GM18508 (cell line): ENCODE results near the gene MYO1G.
"Not testable (repeated sequence)": the region's sequence is repeated elsewhere in the genome, so short reads cannot be mapped to it uniquely, and the experiment has no call there.

Experiments
- ATAC-seq: cut with Tn5 transposase; IDR thresholded peaks from one replicate; pipeline ENCODE4 v1.9.1; 2021; ENCODE audit warnings: moderate number of reproducible peaks; ENCODE audit not compliant: insufficient read depth, unreplicated experiment

Gene MYO1G

DNA sequence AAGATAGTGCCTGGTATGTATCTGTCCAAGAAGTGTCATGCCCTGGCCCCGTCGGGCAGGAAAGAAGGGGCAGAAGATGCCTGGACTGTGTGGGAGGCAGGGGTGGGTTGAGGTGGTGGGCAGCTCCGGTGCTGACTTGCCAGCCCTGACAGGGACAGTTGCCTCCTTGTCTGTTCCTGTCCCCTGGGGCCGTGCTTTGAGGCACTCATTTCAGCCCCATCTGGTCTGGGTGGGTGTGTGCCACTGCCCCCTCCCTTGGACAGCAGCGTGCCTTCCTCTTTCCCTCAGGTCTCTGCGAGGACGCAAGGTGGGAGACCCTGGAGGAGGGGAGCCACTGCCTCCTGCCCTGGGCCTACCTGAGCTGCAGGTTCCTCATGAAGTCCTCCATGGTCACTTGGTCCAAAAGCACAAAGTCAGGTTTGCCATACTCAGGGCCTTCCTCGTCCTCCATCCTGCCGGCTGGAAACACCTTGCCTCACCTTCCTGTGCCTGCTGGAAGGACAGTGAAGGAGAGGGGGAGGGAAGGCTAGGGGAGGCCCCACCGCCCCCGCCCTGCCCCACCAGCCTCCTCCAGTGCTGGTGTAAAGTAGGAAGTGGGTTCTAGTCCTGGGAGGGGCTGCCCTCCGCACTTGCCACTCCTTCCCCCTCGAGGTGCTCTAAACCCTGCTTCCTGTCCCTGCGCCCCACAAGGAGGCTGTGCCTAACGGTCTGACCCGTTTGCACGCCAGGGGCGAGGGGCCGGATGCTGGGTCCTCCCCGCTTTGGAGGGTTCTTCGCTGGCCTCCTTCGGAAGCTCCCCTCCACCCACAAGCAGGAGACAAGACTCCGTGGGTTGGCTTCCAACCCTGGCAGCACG is at the start of gene MYO1G:
Gene MYO1G, minus strand, starts transcription at position 505 of the 856 bp plus-strand sequence. Its CDS starts 54 bp downstream, at position 451.
- ATAC-seq: peak; percentile 38

DNA sequence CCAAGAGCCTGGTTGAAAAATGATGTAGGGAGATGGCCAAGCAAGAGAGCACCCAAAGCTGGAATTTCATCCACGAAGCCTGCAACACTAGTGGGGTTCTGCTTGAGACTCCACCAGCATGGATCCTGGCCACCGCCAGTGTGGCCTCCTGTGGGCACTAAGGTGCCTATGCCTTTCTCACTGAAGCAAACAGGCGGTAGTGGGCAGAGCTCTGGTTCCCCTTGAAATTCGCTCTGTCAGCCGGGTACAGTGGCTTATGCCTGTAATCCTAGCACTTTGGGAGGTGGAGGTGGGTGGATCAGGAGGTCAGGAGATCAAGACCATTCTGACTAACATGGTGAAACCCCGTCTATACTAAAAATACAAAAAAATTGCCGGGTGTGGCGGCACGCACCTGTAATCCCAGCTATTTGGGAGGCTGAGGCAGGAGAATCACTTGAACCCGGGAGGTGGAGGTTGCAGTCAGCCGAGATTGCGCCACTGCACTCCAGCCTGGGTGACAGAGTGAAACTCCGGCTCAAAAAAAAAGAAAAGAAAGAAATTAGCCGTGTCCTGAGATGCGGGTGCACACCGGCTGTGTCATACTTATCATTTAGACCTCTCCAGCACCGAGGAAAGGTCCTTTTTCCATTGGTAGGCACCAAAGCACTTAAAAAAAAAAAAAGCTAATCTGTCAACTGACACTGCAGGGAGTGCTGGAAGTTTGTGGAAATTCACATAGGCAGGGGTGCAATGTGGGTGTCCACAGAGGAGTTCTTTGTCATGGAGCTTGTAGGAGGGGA is 49.5 kb upstream of the MYO1G start:
- no peak for ATAC-seq

DNA sequence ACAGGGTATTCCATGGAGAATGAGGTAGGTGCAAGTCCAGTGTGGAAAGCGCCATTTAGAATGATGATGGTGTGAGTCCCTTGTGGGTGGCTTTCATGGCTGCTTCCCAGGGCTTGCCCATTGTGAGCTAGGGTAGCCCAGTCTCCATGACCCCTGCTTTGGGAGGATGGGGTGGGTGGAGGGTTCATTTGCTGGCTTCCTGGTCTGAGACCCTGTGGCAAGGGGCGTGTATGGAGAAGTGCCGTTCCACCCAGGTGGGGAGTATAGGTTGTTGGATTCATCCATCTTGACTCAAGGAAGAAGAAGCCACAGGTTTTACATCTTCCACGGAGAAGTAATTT is 48.9 kb upstream of the MYO1G start:
- no peak for ATAC-seq

DNA sequence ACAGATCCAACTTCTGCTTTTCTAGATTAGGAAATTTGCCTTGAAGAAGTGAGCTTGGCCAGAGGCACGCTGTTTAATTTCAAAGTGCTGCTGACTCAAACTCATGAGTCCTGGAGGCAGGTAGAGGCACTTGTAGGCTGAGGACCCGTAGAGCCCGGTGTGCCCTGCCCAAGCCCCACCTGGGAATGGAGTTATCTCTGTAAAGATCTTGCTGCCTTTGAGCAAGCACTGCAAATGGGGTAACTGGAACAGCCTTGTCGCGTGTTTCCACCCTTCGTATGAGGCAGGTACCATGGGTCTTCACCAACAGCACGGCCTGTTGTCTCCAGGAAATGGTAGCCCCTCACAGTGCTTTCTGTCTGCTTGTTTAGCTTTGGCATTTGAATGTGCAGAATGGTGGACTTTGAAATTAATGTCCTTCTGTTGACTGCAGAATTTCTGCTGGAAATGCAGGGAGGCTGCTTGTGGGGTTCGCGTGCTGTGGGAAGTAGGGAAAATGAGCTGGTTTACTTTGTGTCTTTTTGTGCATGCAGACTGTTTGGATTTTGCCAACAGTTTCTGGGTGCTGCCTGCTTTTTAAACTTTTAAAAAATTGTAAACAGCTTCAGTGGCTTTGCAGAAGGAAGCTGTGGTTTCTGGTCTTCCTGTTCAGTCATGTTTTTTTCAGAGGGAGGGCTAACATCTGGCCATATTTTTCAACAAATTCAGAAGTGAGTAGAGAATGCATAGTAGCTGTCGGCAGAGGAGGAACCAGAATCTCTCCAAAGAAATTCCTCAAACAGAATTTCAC is 48.4 kb upstream of the MYO1G start:
- no peak for ATAC-seq

DNA sequence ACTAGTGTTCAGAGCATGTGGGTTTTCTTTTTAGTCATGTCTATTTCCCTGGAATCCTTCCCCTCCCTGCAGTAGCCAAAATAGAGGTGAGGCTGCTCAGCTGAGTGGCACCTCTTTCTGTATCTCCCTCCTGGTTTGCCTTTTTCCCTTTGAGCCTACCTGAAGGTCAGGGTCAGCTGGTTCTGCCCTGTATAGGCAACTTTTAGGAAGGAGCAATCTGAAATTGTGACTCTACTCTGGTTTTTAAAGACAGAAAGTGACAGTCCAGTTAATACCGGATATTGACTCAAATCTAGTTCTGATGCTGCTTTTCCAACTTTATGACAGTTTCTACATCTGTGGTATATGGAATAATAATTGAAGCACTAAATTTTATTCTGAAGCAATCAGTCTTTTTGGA is 47.2 kb upstream of the MYO1G start:
- no peak for ATAC-seq

DNA sequence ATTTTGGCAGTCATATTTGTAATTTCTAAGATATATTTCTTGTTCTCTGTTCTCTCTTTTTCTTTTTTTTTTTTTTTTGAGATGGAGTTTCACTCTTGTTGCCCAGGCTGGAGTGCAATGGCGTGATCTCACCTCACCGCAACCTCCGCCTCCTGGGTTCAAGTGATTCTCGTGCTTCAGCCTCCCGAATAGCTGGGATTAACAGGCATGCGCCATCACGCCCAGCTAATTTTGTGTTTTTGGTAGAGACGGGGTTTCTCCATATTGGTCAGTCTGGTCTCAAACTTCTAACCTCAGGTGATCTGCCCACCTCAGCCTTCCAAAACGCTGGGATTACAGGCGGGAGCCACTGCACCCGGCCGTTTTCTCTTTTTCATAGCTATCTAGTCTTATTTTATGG is 46.7 kb upstream of the MYO1G start:
- not testable (repeated sequence) for ATAC-seq

DNA sequence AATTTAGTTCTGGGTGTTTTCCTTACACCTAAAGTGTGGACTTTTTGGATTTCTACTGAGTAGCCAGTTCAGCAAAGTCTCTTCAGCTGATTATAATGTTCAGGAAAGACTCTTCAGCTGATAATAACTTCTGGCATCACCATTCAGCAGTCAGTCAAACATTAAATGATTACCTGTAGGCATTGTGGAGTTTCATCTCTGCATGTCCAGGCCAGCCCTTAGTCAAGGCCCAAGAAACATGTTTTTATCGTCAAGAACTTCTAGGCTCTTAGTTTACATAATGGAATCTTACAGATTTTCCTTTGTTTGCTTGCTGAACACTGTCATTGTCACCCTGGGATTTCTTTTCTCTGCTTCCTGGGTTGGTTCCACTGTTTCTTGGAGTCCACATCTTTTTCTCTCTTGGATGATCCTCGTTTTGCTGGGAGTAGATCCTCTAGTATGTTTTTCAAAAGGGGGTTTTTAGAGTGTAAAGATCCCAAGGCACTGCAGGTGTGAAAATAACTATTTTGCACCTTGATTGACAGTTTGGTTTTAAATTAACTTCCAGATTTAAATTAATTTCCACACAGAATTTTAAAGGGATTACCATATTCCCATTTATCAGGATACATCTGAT is 45.4 kb upstream of the MYO1G start:
- ATAC-seq: no peak

DNA sequence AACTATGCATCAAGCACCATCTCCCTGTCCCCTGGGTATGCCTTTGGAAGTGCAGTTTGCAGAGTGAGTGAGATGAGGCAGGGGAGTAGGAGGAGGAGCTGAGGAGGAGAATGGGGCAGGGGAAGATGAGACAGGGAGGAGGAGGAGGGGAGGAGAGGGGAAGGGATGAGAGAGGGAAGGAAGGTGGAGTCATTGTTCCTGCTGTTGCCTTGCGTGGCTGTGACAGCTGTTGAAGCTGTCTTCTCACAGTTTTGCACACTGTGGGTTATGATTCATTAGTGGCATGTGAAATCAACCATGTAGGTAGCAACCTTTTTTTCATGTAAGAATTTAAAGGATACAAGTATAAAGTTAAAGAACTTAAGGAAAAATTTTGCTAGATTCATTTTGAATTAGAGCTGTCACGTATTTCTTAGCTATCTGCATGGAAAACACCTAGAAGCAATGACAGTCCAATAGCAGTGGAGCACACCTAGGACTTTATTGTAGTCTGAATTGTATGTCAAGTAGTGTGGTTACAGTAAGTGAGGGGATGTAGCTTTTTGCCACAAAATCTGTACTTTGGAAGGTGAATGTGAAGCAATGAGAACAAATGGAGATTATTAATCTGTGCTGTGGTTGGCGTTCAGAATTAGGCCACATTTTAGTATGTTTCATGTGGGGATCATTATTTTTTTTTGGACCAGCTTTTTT is 42.9 kb upstream of the MYO1G start:
- ATAC-seq: no peak

DNA sequence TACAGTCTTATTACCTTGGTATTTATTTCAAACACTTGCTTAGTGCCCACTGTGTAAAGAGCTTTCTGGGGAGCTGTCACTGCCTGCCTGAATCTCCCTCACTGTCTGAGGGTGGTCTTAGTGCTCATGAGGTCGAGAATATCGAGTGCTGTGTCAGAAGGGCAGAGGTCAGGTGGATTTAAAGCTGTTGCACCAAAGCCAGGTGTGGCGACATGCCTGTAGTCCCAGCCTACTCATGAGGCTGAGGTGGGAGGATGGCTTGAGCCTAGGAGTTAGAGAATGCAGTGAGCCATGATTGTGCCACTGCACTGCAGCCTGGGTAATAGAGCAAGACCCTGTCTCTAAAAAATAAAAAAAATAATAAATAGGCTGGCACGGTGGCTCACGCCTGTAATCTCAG is 42.1 kb upstream of the MYO1G start:
- no peak for ATAC-seq

DNA sequence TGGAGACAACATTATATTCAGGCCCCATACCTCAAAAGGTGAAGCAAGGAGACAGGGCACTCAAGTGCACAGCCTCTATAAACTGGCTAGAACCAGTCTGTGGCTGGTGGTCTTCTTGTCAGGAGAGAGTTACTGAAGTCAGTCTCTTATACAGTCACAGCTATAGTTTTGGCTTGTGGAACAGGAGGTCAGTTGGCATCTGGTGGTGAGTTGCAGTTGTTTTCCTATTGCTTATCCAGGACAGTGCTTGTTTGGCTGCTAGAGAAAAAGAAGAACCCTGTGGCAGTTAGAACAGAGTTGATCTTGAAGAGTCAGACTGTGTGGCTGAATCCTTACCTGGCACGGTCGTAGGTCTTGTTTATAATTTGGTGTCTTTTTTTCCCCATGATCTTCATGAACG is 38.4 kb upstream of the MYO1G start:
- no peak for ATAC-seq

DNA sequence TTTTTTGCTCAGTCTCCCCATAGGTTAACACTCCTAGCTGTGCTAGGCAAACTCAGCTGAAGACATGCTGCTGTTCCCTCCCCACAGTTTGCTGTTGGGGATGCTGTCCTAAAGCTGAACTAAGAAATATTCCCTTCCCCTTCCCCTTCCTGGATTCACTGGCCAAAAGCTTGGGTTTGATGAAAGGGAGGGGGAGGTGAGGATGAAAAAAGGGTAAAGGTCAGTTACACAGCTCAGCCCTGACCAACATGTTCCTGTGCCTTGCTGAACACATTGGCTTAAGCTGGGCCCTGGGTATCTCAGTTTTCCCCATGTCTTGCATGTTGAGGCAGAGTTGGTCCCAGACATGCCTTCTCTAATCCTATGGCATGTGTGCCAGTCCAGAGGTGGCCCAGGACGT is 36.5 kb upstream of the MYO1G start:
- ATAC-seq: no peak

DNA sequence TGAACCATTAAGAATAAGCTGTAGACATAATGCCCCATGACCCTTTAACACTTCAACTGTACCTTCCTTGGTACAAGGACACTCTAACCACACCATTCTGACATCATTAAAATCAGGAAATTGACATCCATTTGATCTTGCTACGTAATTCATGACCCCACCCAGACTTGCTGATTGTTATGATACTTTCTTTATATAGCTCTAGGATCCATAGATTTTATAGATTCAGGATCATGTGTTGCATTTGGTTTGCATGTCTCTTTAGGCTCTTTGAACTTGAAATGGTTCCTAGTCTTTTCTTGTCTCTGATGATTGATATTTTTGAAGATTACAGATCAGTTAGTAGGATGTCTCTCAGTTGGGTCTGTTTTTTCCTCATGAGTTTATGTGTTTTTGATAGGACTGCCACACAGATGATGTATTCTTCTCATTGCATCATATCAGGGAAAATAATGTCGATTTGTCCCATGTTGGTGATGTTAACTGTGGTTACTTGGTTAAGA is 34.7 kb upstream of the MYO1G start:
- ATAC-seq: no peak

DNA sequence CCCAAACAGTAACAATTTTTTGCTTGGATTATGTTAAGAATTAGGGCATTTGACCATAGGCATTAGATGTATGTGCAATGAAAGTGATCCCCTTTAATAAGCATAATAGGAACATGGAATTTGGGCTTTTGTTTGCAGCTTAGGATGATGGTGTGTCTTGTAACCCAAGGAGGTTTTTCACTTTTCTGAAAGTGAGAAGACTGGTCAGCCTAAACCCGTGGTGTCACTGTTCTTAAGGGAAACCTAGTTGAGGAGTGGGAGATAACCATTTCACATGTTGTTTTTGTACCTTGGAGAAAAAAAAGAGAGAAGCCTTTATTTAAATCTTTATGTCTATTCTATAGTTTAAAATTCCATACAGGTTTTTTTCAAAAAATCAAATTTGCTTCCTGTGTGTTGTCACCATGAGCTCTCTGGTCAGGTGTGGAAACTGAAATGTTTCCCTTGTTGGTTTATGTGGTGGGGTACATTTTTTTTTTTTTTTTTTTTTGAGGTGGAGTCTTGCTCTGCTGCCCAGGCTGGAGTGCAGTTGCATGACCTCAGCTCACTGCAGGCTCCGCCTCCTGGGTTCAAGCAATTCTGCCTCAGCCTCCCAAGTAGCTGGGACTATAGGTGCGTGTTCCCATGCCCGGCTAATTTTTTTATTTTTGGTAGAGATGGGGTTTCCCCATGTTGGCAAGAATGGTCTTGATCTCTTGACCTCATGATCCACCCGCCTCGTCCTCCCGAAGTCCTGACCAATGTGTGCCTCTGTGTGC is 28.9 kb upstream of the MYO1G start:
- peak; percentile 44 for ATAC-seq

DNA sequence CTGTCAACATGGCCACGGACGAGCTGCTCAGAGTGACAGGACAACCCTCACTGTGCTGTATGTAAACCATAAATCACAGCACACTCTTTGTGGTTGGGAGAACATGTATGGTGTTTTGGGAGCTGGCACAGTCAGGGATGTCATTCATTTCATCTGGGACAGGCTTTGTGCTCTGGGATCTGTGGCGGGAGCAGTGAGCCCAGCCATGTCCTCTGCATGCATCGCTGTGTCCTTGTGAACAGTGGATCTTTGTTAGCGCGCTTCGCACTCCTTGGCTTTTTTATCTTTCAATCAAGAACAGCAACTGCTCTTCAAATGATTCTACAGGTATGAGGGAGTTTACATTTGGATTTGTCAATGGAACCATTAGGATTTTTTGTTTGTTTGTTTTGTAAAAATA is 28.3 kb upstream of the MYO1G start:
- ATAC-seq: no peak

DNA sequence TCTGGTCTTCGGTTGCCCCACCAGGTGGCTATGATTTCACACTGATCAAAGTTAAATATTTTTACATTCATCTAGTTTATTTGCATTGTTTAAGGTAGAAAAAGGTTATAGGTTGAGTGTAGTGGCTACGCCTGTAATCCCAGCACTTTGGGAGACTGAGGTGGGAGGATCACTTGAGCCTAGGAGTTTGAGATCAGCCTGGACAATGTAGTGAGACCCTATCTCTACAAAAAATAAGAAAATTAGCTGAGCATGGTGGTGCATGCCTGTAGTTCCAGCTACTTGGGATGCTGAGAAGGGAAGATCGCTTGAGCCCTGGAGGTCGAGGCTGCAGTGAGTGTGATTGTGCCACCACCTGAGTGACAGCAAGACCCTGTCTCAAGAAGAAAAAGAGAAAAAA is 25.0 kb upstream of the MYO1G start:
- no peak for ATAC-seq

DNA sequence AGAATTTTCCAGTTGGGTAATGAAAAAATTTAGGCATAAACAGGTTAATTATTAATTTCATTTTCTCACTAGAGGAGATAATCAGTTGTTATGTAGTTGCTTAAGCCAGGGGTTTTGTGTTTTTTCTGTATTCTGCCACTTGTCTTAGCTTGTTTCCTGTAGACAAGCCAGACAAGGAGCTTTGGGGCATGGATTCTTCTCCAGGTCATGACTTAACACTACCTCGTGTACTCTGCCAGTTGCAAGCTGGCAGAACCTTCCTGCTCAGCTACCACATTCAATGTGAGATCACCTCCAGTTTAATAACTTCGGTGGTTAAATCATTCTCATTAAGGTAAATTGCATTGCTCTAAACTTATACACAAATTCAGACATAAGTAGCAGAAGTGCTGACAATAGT is 23.0 kb upstream of the MYO1G start:
- no peak for ATAC-seq

DNA sequence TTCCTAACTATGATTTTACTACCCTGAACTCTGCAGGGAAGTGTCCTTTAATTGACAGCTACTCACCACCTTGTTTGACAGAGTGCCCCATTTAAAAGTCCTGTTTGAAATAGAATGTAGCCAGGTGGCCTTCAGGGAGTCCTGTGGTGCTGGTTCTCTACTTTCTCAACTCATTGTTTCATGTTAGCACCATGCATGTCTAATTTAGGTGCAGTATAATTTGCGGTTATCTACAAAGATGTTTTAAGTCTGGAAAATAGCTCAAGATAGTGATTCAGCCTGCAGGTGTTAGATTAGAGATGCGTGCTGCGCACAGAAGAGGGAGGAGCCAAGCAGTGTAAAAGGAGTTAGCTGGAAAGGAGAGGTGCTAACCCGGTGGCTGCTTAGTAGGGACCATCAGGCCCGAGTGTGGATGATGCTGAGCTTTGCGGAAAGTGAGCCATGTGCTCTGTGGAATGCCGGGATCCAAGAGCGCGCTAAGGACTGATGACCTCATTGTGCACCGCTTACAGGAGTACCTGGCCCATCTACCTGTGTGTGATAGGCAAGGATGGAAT is 22.4 kb upstream of the MYO1G start:
- no peak for ATAC-seq

DNA sequence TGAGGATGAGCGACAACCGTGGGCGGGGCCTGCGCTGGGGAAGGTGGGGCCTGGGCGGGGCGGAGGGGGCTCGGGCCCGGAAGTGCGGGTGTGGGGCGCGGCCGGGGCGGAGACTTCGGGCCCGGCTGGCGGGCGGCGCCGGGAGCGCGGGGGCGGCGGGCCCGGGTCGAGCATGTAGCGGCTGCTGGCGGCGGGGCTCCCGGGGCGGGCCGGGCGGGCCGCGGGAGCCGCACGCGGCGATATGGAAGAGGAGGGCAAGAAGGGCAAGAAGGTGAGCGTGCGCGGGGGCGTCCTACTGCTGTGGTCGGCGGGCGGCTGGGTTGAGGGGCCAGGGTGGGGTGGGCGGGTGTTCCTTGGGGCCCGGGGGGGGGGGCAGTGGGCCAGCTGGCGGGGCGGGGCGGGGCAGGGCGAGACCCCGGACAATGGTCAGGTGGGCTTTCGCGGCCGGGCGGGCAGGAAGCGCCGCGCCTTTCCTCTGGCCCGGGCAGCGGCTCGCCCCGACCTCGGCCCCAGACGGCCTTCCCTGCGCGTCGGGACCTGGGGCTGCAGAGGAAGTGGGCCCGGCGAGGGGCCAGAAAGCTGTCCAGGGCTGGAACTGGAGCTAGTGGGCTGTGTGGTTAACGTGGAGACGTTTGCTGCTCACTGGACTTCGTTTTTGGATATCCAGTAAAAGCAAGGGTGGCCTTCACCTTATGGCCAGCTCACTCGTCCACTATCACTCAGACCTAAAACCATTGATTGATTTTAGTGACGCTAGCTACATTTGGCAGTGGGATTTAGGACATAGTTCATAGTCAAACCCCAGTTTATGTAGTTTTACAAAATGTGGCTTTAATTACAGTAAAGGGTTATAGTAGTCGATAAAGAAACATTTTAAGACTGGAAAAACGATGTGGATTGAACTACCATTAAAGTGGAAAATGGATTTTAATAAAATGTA is 21.5 kb upstream of the MYO1G start, which contains the start of gene CCM2:
Gene CCM2, plus strand, starts transcription at position 109 of the 940 bp plus-strand sequence. Its CDS starts 133 bp downstream, at position 242.
- no peak for ATAC-seq
